ENCODE results near the gene STAC3.

STAC3 gene

GRCh38 chr12:57198329-57198728 is 52.7 kb downstream of the STAC3 start:
- TF ChIP-seq, protein P1, sequence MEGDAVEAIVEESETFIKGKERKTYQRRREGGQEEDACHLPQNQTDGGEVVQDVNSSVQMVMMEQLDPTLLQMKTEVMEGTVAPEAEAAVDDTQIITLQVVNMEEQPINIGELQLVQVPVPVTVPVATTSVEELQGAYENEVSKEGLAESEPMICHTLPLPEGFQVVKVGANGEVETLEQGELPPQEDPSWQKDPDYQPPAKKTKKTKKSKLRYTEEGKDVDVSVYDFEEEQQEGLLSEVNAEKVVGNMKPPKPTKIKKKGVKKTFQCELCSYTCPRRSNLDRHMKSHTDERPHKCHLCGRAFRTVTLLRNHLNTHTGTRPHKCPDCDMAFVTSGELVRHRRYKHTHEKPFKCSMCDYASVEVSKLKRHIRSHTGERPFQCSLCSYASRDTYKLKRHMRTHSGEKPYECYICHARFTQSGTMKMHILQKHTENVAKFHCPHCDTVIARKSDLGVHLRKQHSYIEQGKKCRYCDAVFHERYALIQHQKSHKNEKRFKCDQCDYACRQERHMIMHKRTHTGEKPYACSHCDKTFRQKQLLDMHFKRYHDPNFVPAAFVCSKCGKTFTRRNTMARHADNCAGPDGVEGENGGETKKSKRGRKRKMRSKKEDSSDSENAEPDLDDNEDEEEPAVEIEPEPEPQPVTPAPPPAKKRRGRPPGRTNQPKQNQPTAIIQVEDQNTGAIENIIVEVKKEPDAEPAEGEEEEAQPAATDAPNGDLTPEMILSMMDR (IDR thresholded peaks at IDR 0.05): no peak
- DNase-seq (ENCODE audit: low spot score): no peak
- Histone ChIP-seq H3K4me3 (no peak overlapping the region), H3K27ac (no peak overlapping the region)

- no peak for DNase-seq (ENCODE audit: low spot score)
- Histone ChIP-seq H3K4me3 (no peak overlapping the region), H3K27ac (no peak overlapping the region)
- TF ChIP-seq, protein P1 (IDR thresholded peaks at IDR 0.05): no peak
Observed at GRCh38 chr12:57196956-57197355, 54.0 kb downstream of the STAC3 start.

GRCh38 chr12:57196439-57196838 is 54.5 kb downstream of the STAC3 start:
- Histone ChIP-seq H3K27ac (no peak overlapping the region), H3K4me3 (no peak overlapping the region)
- DNase-seq (ENCODE audit: low spot score): no peak
- TF ChIP-seq, protein P1 (IDR thresholded peaks at IDR 0.05): no peak

GRCh38 chr12:57195611-57196371 is 55.2 kb downstream of the STAC3 start:
- Histone ChIP-seq H3K4me3 (no peak overlapping the region), H3K27ac (no peak overlapping the region)
- no peak for DNase-seq (ENCODE audit: low spot score)
- TF ChIP-seq, protein P1 (IDR thresholded peaks at IDR 0.05): no peak

DNA sequence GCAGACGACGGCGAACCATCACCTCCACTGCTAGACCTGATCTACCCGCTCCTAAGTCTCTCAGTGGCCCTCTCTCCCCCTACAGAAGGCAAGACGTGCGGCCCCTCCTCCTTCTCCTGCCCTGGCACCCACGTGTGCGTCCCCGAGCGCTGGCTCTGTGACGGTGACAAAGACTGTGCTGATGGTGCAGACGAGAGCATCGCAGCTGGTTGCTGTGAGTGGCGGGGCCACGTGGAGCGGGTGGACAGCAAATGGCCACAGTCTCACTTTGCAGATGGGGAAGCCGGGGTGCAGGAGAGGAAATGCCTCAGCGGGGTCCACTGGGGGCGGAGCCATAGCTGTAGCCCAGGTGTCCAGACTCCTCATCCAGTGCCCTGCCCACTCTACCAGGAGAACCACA is 55.8 kb downstream of the STAC3 start:
- H3K27ac ChIP-seq: no peak overlapping the region
- TF ChIP-seq, protein P1 (IDR thresholded peaks at IDR 0.05): no peak
- no peak for DNase-seq (ENCODE audit: low spot score)
- H3K4me3 ChIP-seq: no peak overlapping the region

- Histone ChIP-seq H3K4me3 (no peak overlapping the region), H3K27ac (no peak overlapping the region)
- TF ChIP-seq, protein P1 (IDR thresholded peaks at IDR 0.05): no peak
- no peak for DNase-seq (ENCODE audit: low spot score)
Observed at GRCh38 chr12:57194253-57194652, 56.7 kb downstream of the STAC3 start.

DNA sequence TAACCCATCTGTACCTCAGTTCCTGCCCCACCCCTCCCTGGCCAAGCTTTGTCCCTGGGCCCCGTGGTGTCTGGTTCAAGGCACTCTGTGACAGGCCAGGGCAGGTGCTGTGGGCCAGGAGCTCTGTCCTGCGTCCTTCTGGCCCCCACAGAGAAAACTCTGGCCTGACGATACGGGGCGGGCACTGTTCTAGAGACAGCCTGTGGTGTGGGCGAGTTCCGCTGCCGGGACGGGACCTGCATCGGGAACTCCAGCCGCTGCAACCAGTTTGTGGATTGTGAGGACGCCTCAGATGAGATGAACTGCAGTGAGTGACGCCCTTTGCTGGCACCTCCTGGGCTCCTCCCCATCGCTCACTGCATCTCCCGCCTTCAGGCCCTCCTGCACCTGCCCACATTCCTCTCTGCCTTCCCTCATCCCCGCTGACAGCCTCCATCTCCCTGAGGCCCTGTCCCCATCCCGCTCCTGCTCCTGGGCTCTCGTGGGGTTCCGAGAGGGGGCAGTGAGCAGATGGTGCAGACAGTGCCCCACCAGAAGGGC is 57.2 kb downstream of the STAC3 start:
- TF ChIP-seq, protein P1 (IDR thresholded peaks at IDR 0.05): no peak
- Histone ChIP-seq H3K27ac (no peak overlapping the region), H3K4me3 (no peak overlapping the region)
- DNase-seq (ENCODE audit: low spot score): no peak
